ENCODE measurements around the gene CDH3. TPM values are rescaled to one million over a fixed set of nuclear protein-coding genes. Genes with fewer than 3 reads are reported as not detected.

Gene CDH3
- total RNA-seq, 1 experiment from 2014 or later: not detected

- no peak for DNase-seq (ENCODE audit: low spot score)
Observed at GRCh38 chr16:68737730-68738629, 92.9 kb downstream of the CDH3 start.

- no peak for DNase-seq (ENCODE audit: low spot score)
Observed at GRCh38 chr16:68739964-68740627, 95.0 kb downstream of the CDH3 start.

GRCh38 chr16:68740628-68741346, 95.7 kb downstream of the CDH3 start:
- DNase-seq (ENCODE audit: low spot score): no peak

- no peak for DNase-seq (ENCODE audit: low spot score)
Observed at GRCh38 chr16:68743664-68744063, 98.6 kb downstream of the CDH3 start.

GRCh38 chr16:68744744-68745280, 99.7 kb downstream of the CDH3 start:
- no peak for DNase-seq (ENCODE audit: low spot score)

GRCh38 chr16:68746951-68747350, 101.8 kb downstream of the CDH3 start:
- DNase-seq (ENCODE audit: low spot score): no peak

GRCh38 chr16:68749432-68749831, 104.3 kb downstream of the CDH3 start:
- no peak for DNase-seq (ENCODE audit: low spot score)

Other genes with a start within 250 kb of the CDH3 start
- not detected in 2 replicates for gene SMPD3, start 196.8 kb upstream of the CDH3 start, total RNA-seq (2014; rRNA removed; shearing (Covaris generic))
- 7.2 and 9.6 TPM in 2 replicates for gene ZFP90, start 106.0 kb upstream of the CDH3 start, total RNA-seq (2014; rRNA removed; shearing (Covaris generic))
- not detected in 2 replicates for gene CDH1, start 92.0 kb downstream of the CDH3 start, total RNA-seq (2014; rRNA removed; shearing (Covaris generic))
- 10.6 and 28.7 TPM in 2 replicates for gene TANGO6, start 198.2 kb downstream of the CDH3 start, total RNA-seq (2014; rRNA removed; shearing (Covaris generic))